Suppressor macrophage (primary cell): Measurements from ENCODE around the gene FADS6.

ENCODE experiments used
- DNase-seq, 4 experiments: peaks; one replicate each; pipeline ENCODE4 v3.0.0-alpha.2; 2020 to 2022

Gene FADS6

DNA sequence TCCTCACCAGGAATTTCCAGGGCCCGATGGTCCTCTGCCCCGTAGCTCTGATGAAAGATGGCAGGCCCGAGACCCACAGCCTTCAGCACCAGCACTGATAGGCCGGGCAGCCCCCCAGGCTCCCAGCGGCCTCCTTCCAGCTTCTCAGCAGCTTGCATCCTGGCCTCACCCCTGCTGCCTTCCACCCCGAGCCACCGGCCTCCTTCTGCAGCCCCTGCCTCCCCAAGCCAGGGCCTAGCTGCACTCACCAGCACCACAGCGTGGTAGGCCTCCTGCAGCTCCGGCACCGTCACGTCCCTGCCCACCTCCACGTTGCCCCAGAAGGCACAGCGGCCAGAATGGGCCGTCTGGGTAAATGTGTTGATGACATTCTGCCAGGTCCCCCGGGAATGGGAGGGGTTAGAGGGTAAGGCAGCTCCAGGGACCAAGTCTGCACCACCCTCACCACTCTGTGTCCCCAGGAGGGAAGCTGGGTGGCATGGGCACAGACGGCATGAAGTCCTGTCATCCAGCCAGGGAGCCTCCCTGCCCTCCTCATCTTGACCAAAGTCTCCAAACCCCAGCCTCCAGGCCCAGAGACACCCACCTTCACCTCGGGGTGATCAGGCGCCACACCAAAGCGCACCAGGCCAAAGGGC is 27.1 kb downstream of the FADS6 start:
- DNase-seq: no peak

DNA sequence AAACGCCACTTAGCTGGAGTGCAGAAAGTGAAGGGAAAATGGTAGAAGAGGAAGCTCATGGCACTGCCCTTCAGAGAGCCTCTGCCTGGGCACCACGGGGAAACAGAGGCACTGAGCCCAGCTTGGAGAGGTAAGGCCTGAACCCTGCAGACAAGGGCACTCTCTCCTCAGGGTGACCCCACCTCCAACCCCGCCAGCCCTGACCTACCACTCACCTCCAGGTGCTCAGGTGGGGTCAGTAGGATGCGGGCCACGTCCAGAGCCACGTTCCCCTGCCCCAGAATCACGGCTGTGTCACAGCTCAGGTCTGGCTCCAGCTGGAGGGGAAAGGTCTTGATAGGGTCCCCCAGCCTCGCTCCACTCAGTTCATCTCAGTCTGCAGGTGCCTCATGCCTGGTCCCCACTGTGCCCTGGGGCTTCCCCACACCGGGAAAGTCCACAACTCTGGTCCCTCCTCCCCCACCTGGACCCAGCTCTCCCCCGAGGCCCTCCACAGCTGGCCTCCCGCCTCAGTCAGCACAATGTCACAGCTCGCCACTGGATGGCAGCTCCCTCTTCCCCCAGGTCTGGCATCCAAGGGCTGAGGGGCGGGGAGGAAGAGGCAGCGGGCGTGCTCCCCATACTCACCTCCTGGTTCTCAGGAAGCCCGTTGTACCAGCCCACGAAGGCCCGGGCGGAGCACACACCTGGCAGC is 27.8 kb downstream of the FADS6 start:
- DNase-seq: no peak

GRCh38 chr17:74864866-74865395 is 28.5 kb downstream of the FADS6 start:
- peak; percentile 78 to 84 (median 81) for DNase-seq

GRCh38 chr17:74864297-74864865 is 29.1 kb downstream of the FADS6 start:
- no peak for DNase-seq

GRCh38 chr17:74863420-74864296 is 29.8 kb downstream of the FADS6 start:
- no peak for DNase-seq

DNA sequence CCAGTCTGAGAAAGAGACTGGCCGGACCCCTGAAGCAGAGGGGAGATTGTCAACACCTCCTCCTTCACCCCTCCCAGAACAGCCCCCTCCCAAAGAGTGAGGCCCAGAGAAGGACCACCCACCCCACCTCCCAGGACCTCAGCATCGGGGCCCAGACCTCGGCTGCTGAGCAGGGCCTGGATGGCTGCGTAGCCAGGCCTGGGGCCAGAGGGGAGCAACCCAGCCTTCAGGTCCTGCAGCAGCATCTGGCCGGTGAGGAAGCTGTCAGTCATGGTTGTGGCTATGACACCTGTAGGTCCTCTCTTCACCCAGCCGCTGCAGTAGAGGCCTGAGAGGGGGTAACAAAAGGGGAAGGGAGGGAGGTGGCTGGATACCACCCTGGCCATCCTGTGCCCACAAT is 30.5 kb downstream of the FADS6 start:
- no peak for DNase-seq

DNA sequence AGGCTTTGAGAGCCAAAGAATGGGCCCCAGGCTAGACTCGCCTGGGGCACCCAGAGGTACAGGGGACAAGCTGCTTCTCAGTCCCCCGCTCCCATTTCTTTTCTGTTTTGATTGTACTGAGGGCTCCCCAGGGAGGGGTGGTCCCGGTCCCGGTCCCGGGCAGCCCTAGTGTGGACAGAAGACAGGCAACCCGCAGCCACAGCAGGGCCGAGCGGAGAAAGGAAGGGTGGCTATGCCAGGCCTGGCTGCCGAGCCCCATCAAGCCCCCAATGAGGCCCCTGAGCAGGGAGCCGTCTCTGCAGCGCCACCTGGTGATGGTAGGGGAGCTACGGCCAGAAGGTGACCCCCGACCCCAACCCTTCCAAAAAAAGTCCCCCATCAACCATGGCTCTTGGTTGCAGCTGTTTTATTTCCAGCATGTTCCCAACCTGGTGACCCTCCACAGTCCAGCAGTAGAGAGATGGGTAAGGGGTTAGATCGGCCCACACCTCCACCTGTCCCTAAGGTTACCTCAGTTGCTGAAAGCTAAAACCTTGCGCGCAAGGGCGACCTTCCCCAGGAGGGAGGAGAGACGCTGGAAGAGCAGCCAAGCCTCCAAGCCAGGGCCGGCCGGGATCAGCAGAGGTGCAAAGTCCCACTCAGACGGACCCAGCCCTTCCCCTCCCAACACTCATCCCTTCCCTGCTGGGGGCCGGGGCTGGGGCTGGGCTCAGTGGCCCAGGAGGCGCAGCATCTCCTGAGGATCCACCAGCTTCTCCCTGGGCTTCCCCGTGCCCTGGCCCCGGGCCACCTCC is 31.1 kb downstream of the FADS6 start:
- DNase-seq: peak; percentile 71 to 84 (median 80)

GRCh38 chr17:74861662-74862107 is 31.7 kb downstream of the FADS6 start:
- DNase-seq: no peak

- DNase-seq: peak in 1 of 4 experiments; percentile 15
Observed at GRCh38 chr17:74860872-74861661, 32.4 kb downstream of the FADS6 start.

- peak in 1 of 4 experiments; percentile 22 for DNase-seq
Observed at GRCh38 chr17:74860229-74860871, 33.1 kb downstream of the FADS6 start.

DNA sequence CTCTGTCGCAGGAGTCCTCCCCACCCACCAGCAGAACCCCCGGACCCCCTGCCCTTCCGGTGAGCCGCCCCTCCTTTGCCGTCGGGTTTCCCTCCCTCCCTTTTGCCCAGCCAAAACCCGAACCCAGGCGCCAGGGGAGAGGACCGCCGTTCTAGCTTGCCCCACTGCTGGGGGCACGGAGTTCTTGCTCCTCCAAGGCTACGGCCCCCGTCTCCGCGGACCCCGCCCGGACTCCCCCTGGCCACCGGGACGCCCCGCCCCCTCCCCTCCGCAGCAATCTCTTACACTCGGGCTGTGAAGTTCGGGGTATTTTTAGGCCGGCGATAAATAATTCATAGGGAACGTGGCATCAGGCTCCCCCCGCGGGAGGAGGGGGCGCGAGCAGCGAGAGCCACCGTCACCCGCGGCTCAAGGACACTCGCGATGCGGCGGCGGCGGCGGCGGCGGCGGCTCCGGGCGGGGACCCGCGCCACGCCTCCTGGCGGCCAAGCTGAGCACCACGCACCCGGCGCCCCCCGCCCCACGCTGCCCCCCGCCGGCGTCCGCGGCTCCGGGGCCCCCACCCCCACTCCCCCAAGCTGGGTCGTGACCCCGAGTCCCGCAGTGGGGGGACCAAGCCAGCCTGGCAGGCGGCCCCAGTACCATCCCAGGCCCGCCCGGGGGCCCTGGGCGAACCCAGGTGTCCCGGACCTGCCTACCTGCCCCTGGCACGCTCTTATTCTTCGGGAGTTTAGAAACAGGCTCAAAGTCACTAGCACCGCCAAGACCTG is 33.8 kb downstream of the FADS6 start, which contains the start of gene GRIN2C:
Gene GRIN2C (minus strand): TSS at position 427 of the 770 bp plus-strand sequence. CDS start 4,793 bp downstream, outside the sequence.
- DNase-seq: peak in 3 of 4 experiments; percentile 16 to 60 (median 56)

- no peak for DNase-seq
Observed at GRCh38 chr17:74858672-74859458, 34.6 kb downstream of the FADS6 start.

DNA sequence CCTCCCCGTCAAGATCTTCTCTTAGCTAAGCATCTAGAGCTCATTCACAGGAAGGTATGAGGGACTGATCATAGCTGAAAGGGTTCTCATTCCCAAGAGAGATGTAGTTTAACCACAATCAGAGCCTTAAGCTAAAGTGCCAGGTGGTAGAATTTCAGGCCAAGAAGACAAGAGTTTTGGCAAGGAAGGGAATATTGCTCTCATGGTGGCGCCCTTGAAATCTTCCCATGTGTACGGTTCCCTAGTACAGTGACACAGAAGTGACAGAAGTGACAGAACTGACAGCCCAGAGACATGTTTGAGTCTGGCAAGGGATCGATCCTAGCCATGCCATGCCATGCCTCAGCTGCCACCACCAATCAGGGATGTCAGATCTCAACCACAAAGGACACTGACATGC is 36.2 kb downstream of the FADS6 start:
- no peak for DNase-seq

DNA sequence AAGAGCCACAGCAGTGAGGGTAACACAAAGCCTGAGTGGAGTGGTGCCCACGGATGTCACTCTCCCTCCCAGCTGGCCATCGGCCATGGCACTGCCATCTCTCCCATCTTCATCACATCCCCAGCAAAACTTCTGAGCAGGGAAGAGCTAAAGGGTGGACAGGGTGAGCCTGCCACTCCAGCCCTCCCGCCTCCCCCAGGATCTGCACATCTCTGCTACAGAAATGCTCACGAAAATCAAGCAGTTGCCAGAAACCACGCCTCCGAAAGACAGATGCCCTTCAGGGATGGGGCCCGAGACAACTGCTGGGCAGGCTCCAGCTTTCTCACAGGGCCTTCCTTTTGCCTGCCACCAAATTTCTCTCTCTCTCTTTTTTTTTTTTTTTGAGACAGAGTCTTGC is 37.3 kb downstream of the FADS6 start:
- no peak for DNase-seq

DNA sequence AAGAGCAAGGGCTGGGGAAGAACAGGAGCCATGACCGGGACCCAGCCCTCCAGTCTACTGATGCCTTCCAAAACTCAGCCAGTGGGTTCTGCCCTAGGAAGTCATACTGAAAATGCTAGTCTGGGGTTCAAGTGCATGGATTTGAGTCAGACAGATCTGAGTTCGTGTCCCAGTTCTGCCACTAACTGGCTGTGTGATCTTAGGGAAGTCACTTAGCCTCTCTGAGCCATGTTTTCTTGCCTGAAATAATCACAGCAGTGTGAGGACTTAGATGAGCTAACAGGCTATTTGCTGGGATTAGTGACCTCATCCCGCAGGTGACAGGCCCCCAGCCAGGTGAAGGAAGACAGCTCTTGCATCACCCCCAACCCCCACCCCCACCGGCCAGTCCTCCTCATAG is 38.1 kb downstream of the FADS6 start:
- DNase-seq: no peak

DNA sequence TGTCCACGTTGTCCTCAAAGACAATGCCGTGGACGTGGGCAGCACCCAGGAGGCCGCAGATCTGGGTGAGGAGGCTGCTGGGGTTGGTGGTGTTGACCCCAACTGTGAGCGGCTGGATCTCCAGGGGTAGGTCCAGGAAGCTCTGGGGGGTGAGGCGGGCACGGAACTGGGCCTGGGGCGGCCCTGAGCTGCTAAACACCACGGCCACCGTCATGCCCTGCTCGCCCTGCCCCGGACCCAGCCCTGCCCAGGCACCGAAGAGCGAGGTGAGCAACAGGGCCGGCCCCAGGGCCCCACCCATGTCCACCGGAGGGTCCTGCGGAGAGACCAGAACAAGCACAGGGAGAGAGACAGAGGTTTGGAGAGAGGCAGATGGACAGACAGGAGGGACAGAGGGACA is 38.6 kb downstream of the FADS6 start:
- no peak for DNase-seq

- DNase-seq: no peak
Observed at GRCh38 chr17:74853669-74854068, 39.8 kb downstream of the FADS6 start.

GRCh38 chr17:74853048-74853397 is 40.4 kb downstream of the FADS6 start:
- DNase-seq: no peak
